ENCODE measurements around the gene SFN. TPM values are rescaled to one million over a fixed set of nuclear protein-coding genes. Genes with fewer than 3 reads are reported as not detected.

SFN gene
- total and polyA plus RNA-seq, 2 of the 13 experiments (the other 11 are each of a cell fraction or from before 2014, with no cell fraction given): 4.3 to 5.6 TPM

DNA sequence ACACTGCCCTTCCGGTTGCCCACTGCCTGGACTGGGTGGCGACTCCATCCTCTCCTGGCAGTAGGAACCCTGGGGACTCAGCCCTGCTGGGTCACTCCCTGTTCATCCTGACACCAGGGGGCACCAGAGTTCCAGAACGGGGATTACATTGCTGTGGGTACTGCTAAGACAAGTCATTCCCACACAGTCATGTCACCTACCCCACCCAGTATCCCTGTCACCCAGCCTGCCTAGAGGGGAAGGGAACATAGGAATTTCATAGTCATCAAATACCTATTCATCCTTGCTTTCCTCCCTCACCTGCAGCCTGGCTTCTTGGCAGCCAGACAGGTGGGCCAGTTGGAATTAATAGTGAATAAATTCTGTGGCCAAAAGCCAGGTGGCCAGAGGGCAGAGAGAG lies 9.8 kb upstream of the SFN start (continued):
- TF ChIP-seq, protein P1, sequence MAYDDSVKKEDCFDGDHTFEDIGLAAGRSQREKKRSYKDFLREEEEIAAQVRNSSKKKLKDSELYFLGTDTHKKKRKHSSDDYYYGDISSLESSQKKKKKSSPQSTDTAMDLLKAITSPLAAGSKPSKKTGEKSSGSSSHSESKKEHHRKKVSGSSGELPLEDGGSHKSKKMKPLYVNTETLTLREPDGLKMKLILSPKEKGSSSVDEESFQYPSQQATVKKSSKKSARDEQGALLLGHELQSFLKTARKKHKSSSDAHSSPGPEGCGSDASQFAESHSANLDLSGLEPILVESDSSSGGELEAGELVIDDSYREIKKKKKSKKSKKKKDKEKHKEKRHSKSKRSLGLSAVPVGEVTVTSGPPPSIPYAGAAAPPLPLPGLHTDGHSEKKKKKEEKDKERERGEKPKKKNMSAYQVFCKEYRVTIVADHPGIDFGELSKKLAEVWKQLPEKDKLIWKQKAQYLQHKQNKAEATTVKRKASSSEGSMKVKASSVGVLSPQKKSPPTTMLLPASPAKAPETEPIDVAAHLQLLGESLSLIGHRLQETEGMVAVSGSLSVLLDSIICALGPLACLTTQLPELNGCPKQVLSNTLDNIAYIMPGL (CRISPR knock-in tag; IDR thresholded peaks at IDR 0.05; ENCODE audit: borderline replicate concordance in 1 of 2, low read depth in 1 of 2): 0 out of 4 replicates have a peak, but pooled peaks of 1 of the 2 experiments have one; percentile 24
- TF ChIP-seq IRF2 (CRISPR knock-in tag; IDR thresholded peaks at IDR 0.05) (peak; percentile 63), SMC3 (IDR thresholded peaks at IDR 0.05; ENCODE audit: low read length) (peak; percentile 92)
- TF ChIP-seq, protein P2, sequence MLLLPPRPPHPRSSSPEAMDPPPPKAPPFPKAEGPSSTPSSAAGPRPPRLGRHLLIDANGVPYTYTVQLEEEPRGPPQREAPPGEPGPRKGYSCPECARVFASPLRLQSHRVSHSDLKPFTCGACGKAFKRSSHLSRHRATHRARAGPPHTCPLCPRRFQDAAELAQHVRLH (CRISPR knock-in tag; IDR thresholded peaks at IDR 0.05; ENCODE audit: borderline replicate concordance, low read depth): 0 out of 2 replicates have a peak, but pooled peaks have one; percentile 33

DNA sequence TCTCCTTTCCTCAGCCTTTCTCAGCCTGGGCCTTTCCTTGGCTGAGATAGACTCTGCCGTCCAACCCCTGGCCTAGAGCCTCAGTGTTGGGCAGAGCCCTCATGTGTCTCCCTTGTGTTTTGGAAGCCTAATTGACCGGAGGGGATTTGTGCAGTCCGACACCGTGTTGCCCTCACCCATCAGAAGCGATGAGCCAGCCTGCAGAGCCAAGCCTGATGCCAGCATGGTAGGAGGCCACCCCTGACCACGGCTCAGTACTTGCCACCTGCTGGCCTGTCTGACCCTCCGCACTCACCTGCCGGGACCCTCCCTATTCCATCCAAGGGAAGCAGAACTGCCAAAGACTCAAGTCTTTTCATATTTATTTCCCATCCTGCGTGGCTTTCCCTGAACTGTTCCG lies 9.3 kb upstream of the SFN start:
- CTCF ChIA-PET (ENCODE audit: low intra/inter-chr PET ratio, low total read pairs): interaction anchor here (2.1 kb wide), 1 partner anchor 24 kb away, joined by 26 read pairs; no protein-coding TSS in a partner anchor

More for the DNA sequence above, 9.3 kb upstream of the SFN start:
- H3K9ac ChIP-seq (ENCODE audit: insufficient read depth, low read depth, low read length): no peak overlapping the region
- H4K20me1 ChIP-seq (ENCODE audit: insufficient read depth, low read length): no peaks in the 10 kb centered on the region
- DNase-seq (ENCODE audit: low spot score) (no peak), ATAC-seq (no peak), FAIRE-seq (no peak)
- peaks cover 13% of the 10 kb centered on the region for H3K4me1 ChIP-seq (ENCODE audit: insufficient read depth, low read length)
- no peaks in the 10 kb centered on the region for H3K9me3 ChIP-seq (ENCODE audit: low read length)
- TF ChIP-seq ZNF331 (CRISPR knock-in tag; IDR thresholded peaks at IDR 0.05) (peak; percentile 85; the same call in 1 of the 2 replicates), KDM6A (CRISPR knock-in tag; IDR thresholded peaks at IDR 0.05; ENCODE audit: low read depth) (no peak)
- H3K4me2 ChIP-seq (ENCODE audit: low read depth, low read length): no peak overlapping the region
- H3K79me2 ChIP-seq (ENCODE audit: insufficient read depth, low read length): no peaks in the 10 kb centered on the region
- WGBS (ENCODE audit: low lambda C conversion rate): 93% methylated on average over 6 of the region's 10 CpGs
- intact Hi-C loops (cut with micrococcal nuclease; ENCODE audit: unreplicated experiment): loop anchor here (1.0 kb wide), 1 partner anchor 25 kb away; no protein-coding TSS in a partner anchor
- no peaks in the 10 kb centered on the region for H3K27me3 ChIP-seq (ENCODE audit: control insufficient read depth in 1 of 2, insufficient read depth in 2 of 2, low read length in 2 of 2)
- BruUV-seq (replicated peaks): no TSS peak
- in situ Hi-C loops (cut with HindIII; ENCODE audit: extremely low pct_ligation_motif_present, low pct_unique_long_range_greater_than_20kb): no loop called here
- no peak overlapping the region for H3K4me3 ChIP-seq (replicated peaks in 1 of 3; ENCODE audit: insufficient read depth in 1 of 3, low read depth in 2 of 3, low read length in 3 of 3)
- H3K36me3 ChIP-seq (replicated peaks in 1 of 2; ENCODE audit: control insufficient read depth in 1 of 2, insufficient read depth in 2 of 2, low read length in 2 of 2): peaks cover 25 to 48% of the 10 kb centered on the region in 2 experiments
- no peak overlapping the region for H3K27ac ChIP-seq (ENCODE audit: extremely low read length, insufficient read depth, low read length)
- H2AFZ ChIP-seq (ENCODE audit: low read length): no peak overlapping the region
- POLR2A ChIA-PET: no interaction called here

All from HepG2 (cell line).